Measurements from ENCODE around the gene KCNN3. TPM values are rescaled to one million over a fixed set of nuclear protein-coding genes. Genes with fewer than 3 reads are reported as not detected.

KCNN3 gene
- total RNA-seq, 1 donor from 2014 or later: 4.3 TPM

- Mint-ChIP-seq H3K4me3 (no peak overlapping the region), H3K4me1 (peaks cover 36% of the 10 kb centered on the region)
Measured at GRCh38 chr1:154729031-154729442, 141.0 kb downstream of the KCNN3 start.

GRCh38 chr1:154726896-154727753 lies 143.0 kb downstream of the KCNN3 start:
- Histone ChIP-seq H3F3A (ENCODE audit: low read depth) (no peaks in the 10 kb centered on the region), H3K4me3 (no peak overlapping the region), H3K9me3 (ENCODE audit: low read depth) (no peaks in the 10 kb centered on the region), H3K4me1 (peaks cover 5% of the 10 kb centered on the region), H4K20me1 (ENCODE audit: low read depth) (no peaks in the 10 kb centered on the region), H3K9ac (no peak overlapping the region), H3K79me2 (ENCODE audit: low read depth) (no peaks in the 10 kb centered on the region), H3K27ac (no peak overlapping the region), H3K36me3 (no peaks in the 10 kb centered on the region), H3K27me3 (no peaks in the 10 kb centered on the region), H3K4me2 (no peak overlapping the region), H2AFZ (replicated peaks) (no peak overlapping the region)
- H3K4me1 Mint-ChIP-seq: peaks cover 36% of the 10 kb centered on the region
- H3K4me3 Mint-ChIP-seq: no peak overlapping the region
- no peak for DNase-seq (ENCODE audit: low spot score)
- no peaks in the 10 kb centered on the region for H3K9me3 Mint-ChIP-seq
- H3K27me3 Mint-ChIP-seq (ENCODE audit: insufficient read depth, low read depth): peaks cover 3% of the 10 kb centered on the region
- peaks cover 3% of the 10 kb centered on the region for H3K36me3 Mint-ChIP-seq
- TF ChIP-seq EZH2 (IDR thresholded peaks at IDR 0.05): no peak
- no peak for TF ChIP-seq CTCF (IDR thresholded peaks at IDR 0.05)
- no peak for TF ChIP-seq EZH2phosphoT487 (IDR thresholded peaks at IDR 0.05)
- H3K27ac Mint-ChIP-seq: peak overlapping the region; percentile 47

More at GRCh38 chr1:154729031-154729442, 141.0 kb downstream of the KCNN3 start:
- peaks cover 5% of the 10 kb centered on the region for H3K4me1 ChIP-seq
- H3K79me2 ChIP-seq (ENCODE audit: low read depth): no peaks in the 10 kb centered on the region
- no peak for DNase-seq (ENCODE audit: low spot score)
- no peak overlapping the region for H3K9ac ChIP-seq
- H3K4me3 ChIP-seq: no peak overlapping the region
- no peaks in the 10 kb centered on the region for H4K20me1 ChIP-seq (ENCODE audit: low read depth)
- no peak overlapping the region for H3K27ac ChIP-seq
- no peak for TF ChIP-seq CTCF (IDR thresholded peaks at IDR 0.05)
- TF ChIP-seq EZH2 (IDR thresholded peaks at IDR 0.05): no peak
- TF ChIP-seq EZH2phosphoT487 (IDR thresholded peaks at IDR 0.05): no peak
- H3K36me3 ChIP-seq: no peaks in the 10 kb centered on the region
- H3K4me2 ChIP-seq: no peak overlapping the region
- H3K27me3 ChIP-seq: no peaks in the 10 kb centered on the region
- no peaks in the 10 kb centered on the region for H3F3A ChIP-seq (ENCODE audit: low read depth)
- H3K9me3 Mint-ChIP-seq: no peaks in the 10 kb centered on the region
- no peak overlapping the region for H3K27ac Mint-ChIP-seq
- H3K9me3 ChIP-seq (ENCODE audit: low read depth): no peaks in the 10 kb centered on the region
- H2AFZ ChIP-seq (replicated peaks): no peak overlapping the region
- H3K36me3 Mint-ChIP-seq: peaks cover 2% of the 10 kb centered on the region
- peaks cover 4% of the 10 kb centered on the region for H3K27me3 Mint-ChIP-seq (ENCODE audit: insufficient read depth, low read depth)

- H3K27ac Mint-ChIP-seq: no peak overlapping the region
- H3K9me3 Mint-ChIP-seq: no peaks in the 10 kb centered on the region
- H3K27me3 Mint-ChIP-seq (ENCODE audit: insufficient read depth, low read depth): peaks cover 2% of the 10 kb centered on the region
- no peak overlapping the region for H3K9ac ChIP-seq
- H3K4me1 ChIP-seq: peaks cover 5% of the 10 kb centered on the region
- no peak overlapping the region for H3K4me3 Mint-ChIP-seq
- H3K79me2 ChIP-seq (ENCODE audit: low read depth): no peaks in the 10 kb centered on the region
- H3K36me3 Mint-ChIP-seq: peaks cover 5% of the 10 kb centered on the region
- peaks cover 36% of the 10 kb centered on the region for H3K4me1 Mint-ChIP-seq
- H3K27ac ChIP-seq: no peak overlapping the region
- no peak overlapping the region for H3K4me2 ChIP-seq
- H3K27me3 ChIP-seq: no peaks in the 10 kb centered on the region
- H4K20me1 ChIP-seq (ENCODE audit: low read depth): no peaks in the 10 kb centered on the region
- DNase-seq (ENCODE audit: low spot score): no peak
- no peak for TF ChIP-seq CTCF (IDR thresholded peaks at IDR 0.05)
- H3F3A ChIP-seq (ENCODE audit: low read depth): no peaks in the 10 kb centered on the region
- no peaks in the 10 kb centered on the region for H3K9me3 ChIP-seq (ENCODE audit: low read depth)
- H2AFZ ChIP-seq (replicated peaks): no peak overlapping the region
- H3K4me3 ChIP-seq: no peak overlapping the region
- no peaks in the 10 kb centered on the region for H3K36me3 ChIP-seq
Measured at GRCh38 chr1:154726443-154726842, 143.6 kb downstream of the KCNN3 start.
